Esophagus muscularis mucosa (tissue), 4 donors: ENCODE data around the gene DGCR8. TPM values are rescaled to one million over a fixed set of nuclear protein-coding genes. Genes with fewer than 3 reads are reported as not detected.
A peak's percentile ranks its signal among the peaks of the same experiment; 100 is the strongest.

ENCODE experiments used
- DNase-seq: peaks from one replicate; pipeline ENCODE4 v3.0.0-alpha.2; 2017; ENCODE audit errors: extremely low spot score
- H3K27ac ChIP-seq, 4 donors: fragments of 200-600 bp; sonication (generic); replicated peaks in 1 of 4; 1 replicate in 3 of 4; 2 replicates in 1 of 4; pipeline ENCODE4 v1.5.1; 2016 to 2019; ENCODE audit warnings: mild to moderate bottlenecking in 1 of 4
- H3K27me3 ChIP-seq, 4 donors: fragments of 200-600 bp; sonication (generic); one replicate each; pipeline versions ENCODE4 v1.5.1 to v1.6.0; 2016 to 2019
- H3K36me3 ChIP-seq, 4 donors: fragments of 200-600 bp; sonication (generic); one replicate each; pipeline ENCODE4 v1.5.1; 2016 to 2019
- H3K4me1 ChIP-seq, 4 donors: fragments of 200-600 bp; sonication (generic); one replicate each; pipeline ENCODE4 v1.5.1; 2016 to 2019
- H3K4me3 ChIP-seq, 4 donors: fragments of 200-600 bp; sonication (generic); 1 replicate in 2 of 4; 2 replicates in 2 of 4; pipeline ENCODE4 v1.5.1; 2016 to 2019; ENCODE audit warnings: mild to moderate bottlenecking in 4 of 4, moderate library complexity in 1 of 4
- H3K9me3 ChIP-seq, 4 donors: fragments of 200-600 bp; sonication (generic); 1 replicate in 3 of 4; 2 replicates in 1 of 4; pipeline ENCODE4 v1.5.1; 2016 to 2019
- CTCF ChIP-seq, 3 experiments: fragments of 200-600 bp in 2 of 3; fragments of 450-650 bp in 1 of 3; sonication (generic) in 2 of 3; IDR thresholded peaks; one replicate each; pipeline ENCODE4 v1.5.1; 2017 to 2019; ENCODE audit warnings: antibody characterized with exemption in 3 of 3, mild to moderate bottlenecking in 2 of 3, moderate library complexity in 1 of 3
- EP300 ChIP-seq: sonication (generic); formaldehyde crosslinking; IDR thresholded peaks from one replicate; pipeline ENCODE4 v1.6.1; 2017; ENCODE audit warnings: antibody characterized with exemption
- POLR2A ChIP-seq: fragments of 450-650 bp; IDR thresholded peaks from one replicate; pipeline ENCODE4 v1.6.1; 2017; ENCODE audit warnings: antibody characterized with exemption, moderate library complexity, mild to moderate bottlenecking, low read depth
- POLR2AphosphoS5 ChIP-seq, 2 donors: sonication (generic); formaldehyde crosslinking; IDR thresholded peaks; one replicate each; pipeline ENCODE4 v1.6.1; 2017; ENCODE audit warnings: antibody characterized with exemption in 2 of 2
- WGBS: methylation state at CpG from one replicate; pipeline ENCODE4 v1.1.5; 2018; 5-methylcytosine and 5-hydroxymethylcytosine counted together
- intact Hi-C: fragments of 100-400 bp; cut with DNase I; formaldehyde crosslinking; loops from one replicate; pipeline ENCODE4 v1.15.1; 2023
- total RNA-seq, 4 donors: library from RNA; depleted of rRNA; stranded (reverse); fragments of >200 nt; gene quantifications; one replicate each; pipeline versions ENCODE4 v1.1.0 to v1.2.1, GENCODE V29; 2016

DGCR8 gene
- total RNA-seq, 4 donors from 2014 or later, result 16.9 to 26.6 (median 19.6) TPM

- intact Hi-C loops, result no loop called here
- Histone ChIP-seq H3K4me3 (no peak overlapping the region), H3K27me3 (no peaks in the 10 kb centered on the region), H3K36me3 (no peaks in the 10 kb centered on the region), H3K27ac (no peak overlapping the region), H3K4me1 (peaks cover 13 to 19% (median 18%) of the 10 kb centered on the region in 4 donors), H3K9me3 (no peaks in the 10 kb centered on the region)
- TF ChIP-seq CTCF (IDR thresholded peaks at IDR 0.05) (no peak), POLR2A (no peak), POLR2AphosphoS5 (IDR thresholded peaks at IDR 0.05) (no peak), EP300 (no peak)
- DNase-seq, result no peak
- 65% methylated on average over 6 of the region's 6 CpGs for WGBS
These were observed 3.3 kb upstream of the DGCR8 start for GRCh38 chr22:20076627-20077172.

DNA sequence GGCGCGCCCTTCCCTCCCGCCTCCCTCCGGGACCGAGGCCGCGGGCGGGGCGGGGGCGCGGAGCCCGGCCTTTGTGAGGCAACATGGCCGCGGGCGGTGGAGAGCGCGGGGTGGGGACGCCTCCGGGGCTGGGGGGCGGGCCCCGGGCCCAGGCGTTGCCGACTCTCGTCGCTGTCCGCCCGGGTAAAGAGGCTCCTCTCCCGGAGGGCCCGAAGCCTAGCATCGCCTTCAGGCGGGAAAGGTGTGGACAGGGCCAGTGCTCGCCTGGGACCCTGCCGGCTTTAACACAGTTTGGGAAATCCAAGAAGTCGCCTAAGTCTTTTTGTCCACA lies 369 bp downstream of the DGCR8 start:
- Histone ChIP-seq H3K4me3 (peak overlapping the region; percentile 78 to 89 (median 82)), H3K9me3 (no peaks in the 10 kb centered on the region), H3K36me3 (no peaks in the 10 kb centered on the region), H3K4me1 (peaks cover 49 to 56% (median 53%) of the 10 kb centered on the region in 4 donors), H3K27me3 (no peaks in the 10 kb centered on the region), H3K27ac (peak overlapping the region; percentile 87 to 96 (median 92))
- TF ChIP-seq POLR2A (no peak), EP300 (no peak), CTCF (IDR thresholded peaks at IDR 0.05) (no peak), POLR2AphosphoS5 (IDR thresholded peaks at IDR 0.05) (no peak)
- DNase-seq, result no peak
- 0% methylated on average over 2 of the region's 34 CpGs for WGBS
- intact Hi-C loops, result loop anchor here (5.0 kb wide), 1 partner anchor 63 kb away; the partner anchor contains the start of gene ARVCF

DNA sequence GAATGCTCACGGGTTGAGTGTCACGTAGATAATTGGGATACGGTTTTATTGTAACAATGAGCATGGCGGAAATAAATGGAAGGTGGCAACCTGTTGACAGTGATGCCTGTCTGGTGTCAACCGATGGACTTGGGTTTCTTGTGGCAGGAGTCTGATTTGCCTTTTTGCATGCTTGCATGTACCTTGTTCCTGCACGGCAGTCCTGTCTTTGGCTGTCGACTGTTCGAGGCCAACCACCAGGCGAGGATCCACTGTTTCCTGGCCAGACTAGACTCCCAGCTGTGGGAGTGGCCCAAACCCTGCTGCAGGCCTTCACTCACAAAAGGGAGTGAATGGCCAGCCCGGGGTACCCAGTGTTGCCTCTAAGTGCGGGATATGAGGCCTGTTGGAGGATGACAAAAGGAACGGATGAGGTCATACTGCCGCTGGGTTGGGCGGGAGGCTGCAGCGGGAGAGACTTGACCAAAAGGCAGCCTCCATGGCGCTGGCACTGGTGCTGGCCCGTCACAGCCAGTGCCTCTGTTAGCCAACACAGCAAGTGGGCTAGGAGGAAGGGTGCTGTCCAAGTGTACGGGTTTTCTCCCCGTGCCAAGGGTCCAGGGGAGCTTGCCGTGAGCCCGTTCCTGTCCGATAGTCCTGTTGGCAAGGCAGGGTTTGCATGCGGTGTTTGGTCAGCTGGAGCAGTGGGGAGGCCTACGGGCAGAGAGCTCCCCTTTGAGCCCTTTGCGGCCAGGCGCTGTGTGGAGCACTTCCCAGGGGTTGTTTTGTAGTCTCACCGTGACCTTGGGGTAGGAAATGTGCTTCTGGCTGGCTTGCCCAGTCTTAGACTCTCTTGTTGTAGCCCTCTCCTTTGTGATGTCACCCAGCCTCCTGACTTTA lies 974 bp downstream of the DGCR8 start:
- no peak for DNase-seq
- intact Hi-C loops, result loop anchor here (5.0 kb wide), 1 partner anchor 64 kb away; the partner anchor contains the start of gene ARVCF
- peaks cover 49 to 60% (median 53%) of the 10 kb centered on the region in 4 donors for H3K4me1 ChIP-seq
- no peaks in the 10 kb centered on the region for H3K9me3 ChIP-seq
- peak overlapping the region; percentile 78 to 89 (median 82) for H3K4me3 ChIP-seq
- TF ChIP-seq EP300, result no peak
- no peak for TF ChIP-seq POLR2AphosphoS5 (IDR thresholded peaks at IDR 0.05)
- no peak for TF ChIP-seq CTCF (IDR thresholded peaks at IDR 0.05)
- no peak for TF ChIP-seq POLR2A
- H3K27ac ChIP-seq, result peak overlapping the region; percentile 87 to 96 (median 92)
- H3K36me3 ChIP-seq, result peaks cover 3 to 6% (median 5%) of the 10 kb centered on the region in 4 donors
- WGBS, result 6% methylated on average over 25 of the region's 27 CpGs
- H3K27me3 ChIP-seq, result no peaks in the 10 kb centered on the region

DNA sequence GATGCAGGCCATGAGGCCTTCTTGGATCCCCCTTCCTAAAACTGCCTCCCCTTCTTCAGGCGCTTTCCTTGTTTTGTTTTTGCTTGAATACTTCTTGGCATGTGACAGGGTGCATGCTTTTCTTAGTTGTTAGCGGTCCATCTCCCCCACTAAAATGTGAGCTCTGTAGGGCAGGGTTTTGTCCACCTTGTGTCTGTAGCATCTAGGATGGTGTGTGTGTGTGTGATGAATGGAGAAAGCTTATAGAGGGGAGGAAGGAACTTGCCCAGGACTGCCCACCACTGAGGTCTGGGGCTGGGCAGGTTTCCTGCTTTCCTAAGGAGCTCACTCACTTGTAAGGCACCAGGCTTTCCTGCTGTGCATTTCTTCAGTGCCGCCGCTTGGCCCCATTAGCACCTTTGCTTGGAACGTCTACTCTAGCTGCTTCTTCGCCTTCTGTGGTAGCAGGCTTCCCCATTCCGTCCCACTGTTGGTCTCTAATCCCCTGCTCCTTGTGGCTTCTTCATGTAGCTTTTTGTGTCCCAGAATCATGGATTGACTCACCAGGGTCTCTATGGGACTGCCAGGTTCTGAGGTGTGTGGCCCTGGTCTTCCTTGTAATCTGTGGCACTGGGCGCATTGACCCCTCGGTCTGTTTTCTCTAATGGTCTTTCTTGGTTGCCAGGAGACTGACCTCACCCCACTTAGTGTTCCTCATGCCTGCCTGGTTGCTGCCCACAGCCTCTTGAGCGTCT lies 3.3 kb downstream of the DGCR8 start:
- Histone ChIP-seq H3K9me3 (no peaks in the 10 kb centered on the region), H3K27me3 (no peaks in the 10 kb centered on the region), H3K4me3 (no peak overlapping the region), H3K36me3 (peaks cover 26 to 29% (median 28%) of the 10 kb centered on the region in 4 donors), H3K4me1 (peaks cover 49 to 60% (median 53%) of the 10 kb centered on the region in 4 donors), H3K27ac (peak overlapping the region in 1 of 4 donors; percentile 95)
- no peak for DNase-seq
- intact Hi-C loops, result loop anchor here (5.0 kb wide), 1 partner anchor 66 kb away; the partner anchor contains the start of gene ARVCF
- 82% methylated on average over 10 of the region's 10 CpGs for WGBS
- no peak for TF ChIP-seq CTCF (IDR thresholded peaks at IDR 0.05)
- no peak for TF ChIP-seq POLR2A
- TF ChIP-seq EP300, result no peak
- no peak for TF ChIP-seq POLR2AphosphoS5 (IDR thresholded peaks at IDR 0.05)
